HT-29 (cell line): Measurements from ENCODE around the gene PDE9A. TPM values are rescaled to one million over a fixed set of nuclear protein-coding genes. Genes with fewer than 3 reads are reported as not detected.

Experiments
- DNase-seq: peaks from one replicate; pipeline ENCODE4 v3.0.0-alpha.2; 2015; ENCODE audit warnings: low spot score
- total RNA-seq: library from RNA; depleted of rRNA; stranded (reverse); fragments of >200 nt; shearing (Covaris generic); gene quantifications from 2 replicates; pipeline ENCODE4 v1.2.3, GENCODE V29; 2014

The PDE9A gene
- total RNA-seq, 1 experiment from 2014 or later, result 8.4 TPM

DNA sequence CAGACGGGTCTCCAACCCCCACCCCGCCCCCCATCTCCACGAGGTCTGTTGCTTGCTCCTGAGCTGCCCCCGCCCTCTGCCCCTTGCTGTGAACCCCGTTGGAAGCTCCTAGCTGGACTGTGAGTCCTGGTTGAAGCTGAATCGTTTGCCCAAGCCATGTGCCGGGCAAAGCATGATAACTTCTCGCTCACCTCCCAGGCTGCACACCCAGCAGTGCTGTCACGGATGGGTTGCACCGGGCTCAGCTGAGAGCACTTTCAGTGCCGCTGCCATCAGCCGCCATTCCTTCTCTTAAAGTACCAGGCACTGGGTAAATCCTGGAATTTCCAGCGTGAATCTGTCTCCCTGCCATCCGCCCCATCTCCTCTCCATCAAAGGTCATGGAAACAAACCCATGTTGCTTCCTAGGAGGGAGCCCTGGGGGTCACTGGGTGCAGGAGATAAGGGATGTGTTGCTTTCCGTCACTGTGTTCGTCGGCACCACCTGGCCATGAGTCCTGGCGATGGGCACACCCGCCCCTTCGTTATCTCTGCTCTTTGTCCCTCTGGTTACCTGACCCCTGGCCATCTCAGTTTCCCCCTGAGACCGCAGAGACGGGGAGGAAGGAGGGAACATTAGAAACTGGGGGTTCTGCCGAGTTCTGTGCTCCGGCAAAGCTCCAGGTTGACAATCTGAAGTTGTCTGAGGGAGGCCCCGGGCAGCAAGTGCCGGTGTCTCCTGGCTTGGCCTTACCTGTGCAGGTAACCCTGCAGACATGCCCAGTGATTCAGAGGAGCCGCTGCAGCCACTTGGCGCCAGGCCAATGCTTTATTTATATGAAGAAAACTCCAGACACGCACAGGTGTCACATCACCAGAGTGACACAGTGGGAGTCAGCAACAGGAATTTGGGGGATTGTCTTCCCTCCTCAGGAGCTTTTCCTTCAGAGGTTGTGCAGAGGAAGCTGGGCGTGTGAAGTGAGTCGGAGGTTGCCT, 2.7 kb downstream of the PDE9A start:
- DNase-seq, result peak; percentile 57

GRCh38 chr21:42656872-42657271, 3.5 kb downstream of the PDE9A start:
- DNase-seq, result no peak

GRCh38 chr21:42657676-42658319, 4.4 kb downstream of the PDE9A start:
- DNase-seq, result no peak

- no peak for DNase-seq
Measured at GRCh38 chr21:42658320-42659105, 5.1 kb downstream of the PDE9A start.

DNA sequence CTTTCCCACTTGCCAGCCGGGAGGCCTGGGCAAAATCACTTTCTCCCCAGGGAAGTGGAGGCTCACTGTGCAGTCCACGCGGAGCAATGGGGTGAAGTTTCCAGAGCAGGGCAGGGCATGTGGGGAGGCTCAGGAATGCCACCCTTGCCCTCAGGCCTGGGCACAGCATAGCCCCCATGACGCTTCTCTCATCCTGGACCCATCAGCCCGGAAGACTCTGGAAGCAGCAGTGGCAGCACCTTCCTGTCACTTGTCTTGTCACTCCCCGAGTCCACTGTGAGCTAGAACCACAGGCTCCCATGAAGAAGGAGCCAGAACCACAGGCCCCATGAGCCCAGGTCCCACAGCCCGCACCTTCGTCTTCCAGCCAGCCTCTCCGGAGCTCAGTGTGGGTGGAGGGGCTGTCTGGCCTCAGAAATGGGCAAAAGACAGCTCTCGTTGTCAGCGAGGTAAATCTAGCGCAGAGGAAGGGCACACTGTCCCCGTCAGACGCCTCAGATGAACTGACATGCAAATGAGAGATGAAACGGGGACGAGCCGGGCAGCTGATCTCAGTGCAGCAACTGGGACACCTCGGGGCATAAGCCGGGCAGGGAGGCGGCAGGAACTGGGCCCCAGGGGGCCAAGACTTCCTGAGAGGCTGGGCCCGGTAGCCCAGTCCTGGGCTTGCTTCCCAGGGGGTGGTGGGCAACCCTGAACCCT, 6.1 kb downstream of the PDE9A start:
- DNase-seq, result no peak

- DNase-seq, result no peak
Measured at GRCh38 chr21:42660118-42660470, 6.7 kb downstream of the PDE9A start.

DNA sequence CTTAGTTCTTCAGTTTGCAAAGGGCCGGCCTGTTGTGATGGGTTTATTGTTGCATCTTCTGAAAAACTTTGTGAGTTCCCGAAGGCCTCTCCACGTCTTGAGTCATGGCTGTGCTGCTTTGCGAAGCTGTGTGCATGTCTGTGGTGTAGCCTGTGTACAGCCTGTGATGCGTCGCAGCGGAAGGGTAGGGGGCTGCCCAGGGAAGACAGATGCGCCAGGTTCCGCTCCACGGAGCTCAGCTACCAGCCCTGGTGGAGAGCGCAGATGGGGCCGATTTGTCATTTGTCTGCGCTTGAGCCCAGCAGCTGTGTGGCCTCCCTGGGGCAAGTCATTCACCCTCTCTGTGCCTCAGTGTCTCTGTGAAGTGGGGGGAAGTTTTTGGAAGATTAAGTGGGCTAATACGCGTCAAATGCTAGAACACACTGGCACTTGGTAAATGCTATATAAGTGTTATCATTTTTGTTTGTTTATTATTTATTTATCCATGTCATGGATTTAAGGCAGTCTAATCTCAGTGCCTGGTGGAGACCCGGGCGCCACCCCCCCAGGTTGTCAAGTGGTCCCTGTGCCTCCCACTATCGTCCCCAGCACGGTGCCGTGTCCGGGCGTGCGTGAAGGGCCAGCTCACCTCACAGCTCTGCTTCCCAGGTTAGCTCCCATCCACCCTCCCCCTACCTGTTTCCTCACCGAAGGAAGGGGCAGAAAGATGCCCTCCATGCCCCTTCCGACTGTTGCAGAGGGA, 8.4 kb downstream of the PDE9A start:
- no peak for DNase-seq

- DNase-seq, result no peak
Measured at GRCh38 chr21:42662430-42663199, 9.2 kb downstream of the PDE9A start.

DNA sequence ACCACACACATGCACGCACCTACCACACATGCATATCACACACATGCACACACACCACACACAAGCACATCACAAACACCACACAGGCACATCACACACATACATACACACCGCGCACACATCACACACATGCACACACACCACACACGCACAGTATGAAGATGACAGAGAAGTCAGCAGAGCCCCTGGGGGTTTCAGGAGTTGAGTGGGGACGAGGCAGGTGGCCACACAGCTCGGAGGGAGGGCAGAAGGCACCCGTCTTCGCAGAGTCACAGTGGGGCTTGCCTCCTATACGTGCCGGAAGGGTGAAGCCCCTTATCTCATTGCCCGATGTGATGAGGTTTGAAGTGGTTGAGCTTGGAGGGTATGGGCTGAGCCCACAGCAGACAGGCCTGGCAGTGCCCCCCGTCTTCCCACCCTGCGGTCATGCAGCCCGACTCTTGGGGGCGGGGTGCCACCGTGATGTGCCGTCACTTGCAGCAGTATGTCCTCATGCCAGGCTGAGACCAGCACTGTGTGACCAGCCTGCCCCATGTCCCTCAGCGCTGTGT, 9.9 kb downstream of the PDE9A start:
- DNase-seq, result no peak

GRCh38 chr21:42663860-42664535, 10.6 kb downstream of the PDE9A start:
- DNase-seq, result no peak

- no peak for DNase-seq
Measured at GRCh38 chr21:42664614-42665013, 11.2 kb downstream of the PDE9A start.

DNA sequence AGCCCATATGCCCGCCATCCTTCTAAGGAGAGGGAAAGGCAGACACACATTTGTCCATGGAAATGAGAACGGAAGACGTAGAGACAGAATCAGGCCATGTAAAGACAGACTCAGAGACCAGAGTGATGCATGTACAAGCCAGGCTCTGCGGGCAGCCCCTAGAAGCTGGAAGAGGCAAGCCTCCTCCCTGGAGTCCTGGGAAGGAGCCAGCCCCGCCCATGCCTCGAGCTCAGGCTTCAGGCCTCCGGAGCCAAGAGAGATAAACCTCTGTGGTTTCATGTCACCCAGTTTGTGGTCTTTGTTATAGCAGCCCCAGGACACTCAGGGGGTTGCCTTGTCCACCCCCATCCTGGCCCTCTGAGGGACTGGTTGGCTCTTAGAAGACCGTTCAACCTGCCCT, 11.6 kb downstream of the PDE9A start:
- no peak for DNase-seq

DNA sequence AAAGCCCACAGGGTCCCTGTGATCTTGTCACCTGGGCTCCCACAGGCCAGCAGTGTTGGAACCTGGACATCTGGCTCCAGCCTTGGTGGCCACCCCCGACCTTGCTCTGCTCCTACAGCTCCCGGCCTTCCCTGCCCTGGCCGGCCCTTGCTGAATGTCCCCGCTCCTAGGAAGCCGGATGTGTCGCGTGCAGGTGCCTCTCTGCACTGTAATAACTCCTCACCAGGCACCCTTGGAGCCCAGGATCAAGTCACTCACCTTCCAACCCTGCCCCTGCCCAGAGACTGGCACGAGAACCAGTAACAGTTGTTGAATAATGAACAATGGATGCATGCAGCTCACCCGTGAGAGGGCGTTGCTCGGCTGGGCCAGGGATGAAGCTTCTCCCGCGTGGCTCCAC, 12.1 kb downstream of the PDE9A start:
- no peak for DNase-seq

GRCh38 chr21:42666023-42666747, 12.8 kb downstream of the PDE9A start:
- no peak for DNase-seq

DNA sequence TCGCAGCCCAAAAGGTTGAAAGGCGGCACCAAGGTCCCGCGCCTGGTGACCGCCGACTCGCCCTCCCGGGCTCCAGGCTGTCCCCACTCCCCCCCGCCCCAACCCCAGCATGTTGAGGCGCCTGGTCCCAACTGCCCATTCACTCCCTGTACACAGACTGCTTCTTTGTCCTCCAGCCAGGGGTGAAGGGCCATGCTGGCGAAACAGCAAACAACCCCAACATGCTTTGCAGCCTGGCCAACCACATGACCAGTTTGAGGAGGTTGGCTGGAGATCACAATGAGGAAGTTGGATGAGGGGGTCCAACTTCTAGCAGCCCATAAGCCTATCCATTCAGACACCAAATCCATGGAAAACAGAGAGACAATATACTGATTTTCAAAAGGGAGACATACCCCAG, 13.5 kb downstream of the PDE9A start:
- no peak for DNase-seq

DNA sequence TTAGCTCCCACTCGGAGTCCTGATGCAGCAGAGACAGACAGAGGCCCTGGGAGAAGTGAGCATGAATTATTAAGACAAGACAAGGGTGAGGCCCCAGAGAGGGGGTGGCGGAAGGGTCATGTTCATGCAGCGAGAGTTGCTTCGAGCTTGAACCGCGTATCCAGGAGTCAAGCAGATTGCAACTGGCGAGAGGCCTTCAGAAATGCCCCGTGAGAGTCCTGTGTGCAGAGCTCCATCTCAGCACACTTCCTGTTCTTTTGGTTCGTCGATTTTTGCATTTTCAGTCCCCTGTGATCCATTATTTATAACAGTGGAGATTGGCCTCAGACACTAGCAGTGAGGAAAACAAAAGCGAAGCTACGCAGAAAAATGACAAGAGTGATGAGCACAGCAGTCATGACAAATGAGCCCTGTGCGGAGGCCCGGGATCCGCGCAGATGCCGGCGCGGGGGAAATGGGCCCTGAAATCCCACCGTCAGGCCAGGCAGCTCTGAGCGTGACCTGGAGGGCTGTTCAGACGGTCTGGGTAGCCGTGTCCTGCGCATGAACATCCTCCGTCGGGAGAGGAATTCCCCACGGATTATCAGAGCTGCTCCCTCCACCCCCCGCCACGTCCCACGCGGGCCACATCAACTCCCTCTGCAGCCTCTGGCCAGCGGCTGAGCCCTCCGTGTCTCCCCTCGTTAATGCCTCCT, 15.0 kb downstream of the PDE9A start:
- DNase-seq, result no peak

- DNase-seq, result no peak
Measured at GRCh38 chr21:42669041-42669440, 15.6 kb downstream of the PDE9A start.
